ENCODE data around the gene PIH1D2. TPM values are rescaled to one million over a fixed set of nuclear protein-coding genes. Genes with fewer than 3 reads are reported as not detected.

The PIH1D2 gene
- total RNA-seq, 1 experiment from 2014 or later = 1.6 TPM

DNA sequence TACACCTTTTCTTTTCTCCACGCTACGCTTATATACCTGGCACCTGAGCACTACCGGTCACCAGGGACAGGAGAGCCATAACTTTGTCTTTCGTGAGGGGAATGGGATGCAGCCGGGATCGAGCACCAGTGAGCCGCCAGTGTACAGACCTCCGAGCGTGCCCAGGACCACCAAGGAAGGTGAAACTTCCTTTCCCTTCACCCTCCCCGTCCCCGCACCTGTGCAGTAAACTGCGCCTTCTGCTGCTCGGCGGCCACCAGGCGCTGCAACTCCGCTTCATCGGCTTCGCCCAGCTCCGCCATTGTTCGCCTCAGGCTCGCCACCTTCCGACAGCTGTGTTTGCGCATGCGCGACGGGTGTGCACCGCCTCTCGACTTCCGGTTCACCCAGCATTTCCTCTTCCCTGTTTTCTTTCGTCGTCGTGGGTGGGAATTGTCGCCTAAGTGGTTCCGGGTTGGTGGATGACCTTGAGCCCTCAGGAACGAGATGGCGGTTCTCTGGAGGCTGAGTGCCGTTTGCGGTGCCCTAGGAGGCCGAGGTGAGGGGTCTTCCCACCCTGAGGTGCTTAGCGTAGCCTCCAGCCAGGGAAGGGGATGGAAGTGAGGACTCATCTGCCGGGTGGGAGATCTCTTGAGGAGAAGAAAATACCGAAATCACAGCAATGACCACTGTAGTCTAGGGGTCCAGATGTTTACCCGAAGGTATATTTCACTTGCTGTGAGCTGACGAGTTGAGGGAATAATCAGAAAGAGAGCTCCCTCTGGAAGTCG lies 12.8 kb upstream of the PIH1D2 start, which contains the start of the genes SDHD and TIMM8B (continued):
- TF ChIP-seq, protein P1, sequence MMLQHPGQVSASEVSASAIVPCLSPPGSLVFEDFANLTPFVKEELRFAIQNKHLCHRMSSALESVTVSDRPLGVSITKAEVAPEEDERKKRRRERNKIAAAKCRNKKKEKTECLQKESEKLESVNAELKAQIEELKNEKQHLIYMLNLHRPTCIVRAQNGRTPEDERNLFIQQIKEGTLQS (IDR thresholded peaks at IDR 0.05) = no peak
- TF ChIP-seq EZH2 (IDR thresholded peaks at IDR 0.05) (no peak), CBX3 (IDR thresholded peaks at IDR 0.05; ENCODE audit: low read depth) (no peak), CEBPB (IDR thresholded peaks at IDR 0.05; ENCODE audit: low read depth) (no peak), EGR1 (IDR thresholded peaks at IDR 0.05; ENCODE audit: low read depth) (peak; percentile 80)

DNA sequence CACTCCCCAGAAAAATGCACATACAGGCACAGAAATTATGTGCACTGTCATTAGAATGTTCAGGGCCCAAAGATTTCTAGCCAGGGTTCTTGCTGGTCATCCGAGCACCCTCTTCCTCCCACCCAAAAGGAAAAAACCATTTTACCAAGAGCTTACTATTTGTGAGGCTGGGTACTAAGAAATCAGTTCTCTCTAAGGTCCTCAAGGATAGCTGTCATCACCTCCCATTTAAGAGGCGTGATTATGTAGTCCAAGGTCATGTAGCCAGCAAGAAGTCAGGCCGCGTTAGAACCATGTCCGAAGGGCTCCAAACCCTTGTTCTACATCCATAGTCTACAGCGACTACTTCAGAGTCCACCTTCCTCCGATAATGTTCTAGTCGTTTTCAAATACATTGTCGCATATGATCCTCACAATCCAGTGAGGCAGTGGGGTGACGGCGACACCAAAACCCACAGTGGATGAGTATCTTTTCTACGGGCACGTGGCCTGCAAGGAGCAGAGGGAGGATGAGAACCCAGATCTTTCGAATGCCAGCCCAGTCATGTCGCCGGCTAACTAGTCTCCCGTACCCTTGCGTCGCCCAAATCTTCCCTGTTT lies 12.1 kb upstream of the PIH1D2 start:
- TSS peak; percentile 79 for BruUV-seq (replicated peaks)
- no peak overlapping the region for H2AFZ ChIP-seq (ENCODE audit: low read depth, low read length, poor library complexity, severe bottlenecking)
- RAD21 ChIA-PET (ENCODE audit: low non-redundant PET in 1 of 2, low total read pairs in 2 of 2, uncharacterized antibody in 2 of 2, unreplicated experiment in 2 of 2) = no interaction called here

More for the DNA sequence above, 12.1 kb upstream of the PIH1D2 start:
- no peaks in the 10 kb centered on the region for H3K9me3 ChIP-seq (ENCODE audit: control insufficient read depth in 1 of 2, insufficient read depth in 1 of 2, low read depth in 1 of 2, low read length in 2 of 2)
- peak overlapping the region; percentile 65 for H3K27ac ChIP-seq (ENCODE audit: low read depth, low read length)
- H4K20me1 ChIP-seq (ENCODE audit: insufficient read depth) = no peaks in the 10 kb centered on the region
- peaks cover 41 to 46% of the 10 kb centered on the region in 2 experiments for H3K36me3 ChIP-seq (ENCODE audit: control insufficient read depth in 1 of 2, insufficient read depth in 2 of 2, low read length in 2 of 2)
- DNase-seq (ENCODE audit: low read depth, low spot score) (no peak), ATAC-seq (peak; percentile 51)
- H3K9me2 ChIP-seq (ENCODE audit: insufficient read depth) = no peaks in the 10 kb centered on the region
- H3K9ac ChIP-seq (ENCODE audit: low read length) = peak overlapping the region; percentile 97
- H3K79me2 ChIP-seq (ENCODE audit: insufficient read depth, low read length) = peaks cover 71% of the 10 kb centered on the region
- peak overlapping the region; percentile 79 for H3K4me2 ChIP-seq (ENCODE audit: low read length)
- POLR2A ChIA-PET = interaction anchor here (1.0 kb wide), 1 partner anchor 134 kb away, joined by 3 read pairs; no protein-coding TSS in a partner anchor
- peak overlapping the region; percentile 87 to 93 for H3K4me3 ChIP-seq (replicated peaks in 1 of 2; ENCODE audit: low read depth in 1 of 2, low read length in 2 of 2)
- CTCF ChIA-PET = interaction anchor here (1.0 kb wide), 1 partner anchor 27 kb away, joined by 3 read pairs; no protein-coding TSS in a partner anchor
- no peak for TF ChIP-seq EZH2 (IDR thresholded peaks at IDR 0.05)
- TF ChIP-seq POLR2A (IDR thresholded peaks at IDR 0.05; ENCODE audit: borderline replicate concordance, extremely low read depth, insufficient read depth, insufficient read length) = no peak
- peak; percentile 44; the same call in 1 of the 2 replicates for TF ChIP-seq POLR2AphosphoS5 (IDR thresholded peaks at IDR 0.05; ENCODE audit: low read depth, low read length)
- TF ChIP-seq EGR1 (IDR thresholded peaks at IDR 0.05; ENCODE audit: low read depth) = no peak
- TF ChIP-seq RAD21 (IDR thresholded peaks at IDR 0.05; ENCODE audit: low read depth) = no peak
- TF ChIP-seq CEBPB (IDR thresholded peaks at IDR 0.05; ENCODE audit: low read depth) = no peak
- TF ChIP-seq, protein P2, sequence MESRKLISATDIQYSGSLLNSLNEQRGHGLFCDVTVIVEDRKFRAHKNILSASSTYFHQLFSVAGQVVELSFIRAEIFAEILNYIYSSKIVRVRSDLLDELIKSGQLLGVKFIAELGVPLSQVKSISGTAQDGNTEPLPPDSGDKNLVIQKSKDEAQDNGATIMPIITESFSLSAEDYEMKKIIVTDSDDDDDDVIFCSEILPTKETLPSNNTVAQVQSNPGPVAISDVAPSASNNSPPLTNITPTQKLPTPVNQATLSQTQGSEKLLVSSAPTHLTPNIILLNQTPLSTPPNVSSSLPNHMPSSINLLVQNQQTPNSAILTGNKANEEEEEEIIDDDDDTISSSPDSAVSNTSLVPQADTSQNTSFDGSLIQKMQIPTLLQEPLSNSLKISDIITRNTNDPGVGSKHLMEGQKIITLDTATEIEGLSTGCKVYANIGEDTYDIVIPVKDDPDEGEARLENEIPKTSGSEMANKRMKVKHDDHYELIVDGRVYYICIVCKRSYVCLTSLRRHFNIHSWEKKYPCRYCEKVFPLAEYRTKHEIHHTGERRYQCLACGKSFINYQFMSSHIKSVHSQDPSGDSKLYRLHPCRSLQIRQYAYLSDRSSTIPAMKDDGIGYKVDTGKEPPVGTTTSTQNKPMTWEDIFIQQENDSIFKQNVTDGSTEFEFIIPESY (IDR thresholded peaks at IDR 0.05; ENCODE audit: extremely low read depth, insufficient replicate concordance, low read length) = no peak
- TF ChIP-seq TCF7L2 (IDR thresholded peaks at IDR 0.05; ENCODE audit: borderline replicate concordance, extremely low read depth, insufficient read depth, insufficient read length) = no peak
- TF ChIP-seq, protein P1 (IDR thresholded peaks at IDR 0.05) = no peak; the same call in 1 of the 2 replicates
- TF ChIP-seq, protein P3, sequence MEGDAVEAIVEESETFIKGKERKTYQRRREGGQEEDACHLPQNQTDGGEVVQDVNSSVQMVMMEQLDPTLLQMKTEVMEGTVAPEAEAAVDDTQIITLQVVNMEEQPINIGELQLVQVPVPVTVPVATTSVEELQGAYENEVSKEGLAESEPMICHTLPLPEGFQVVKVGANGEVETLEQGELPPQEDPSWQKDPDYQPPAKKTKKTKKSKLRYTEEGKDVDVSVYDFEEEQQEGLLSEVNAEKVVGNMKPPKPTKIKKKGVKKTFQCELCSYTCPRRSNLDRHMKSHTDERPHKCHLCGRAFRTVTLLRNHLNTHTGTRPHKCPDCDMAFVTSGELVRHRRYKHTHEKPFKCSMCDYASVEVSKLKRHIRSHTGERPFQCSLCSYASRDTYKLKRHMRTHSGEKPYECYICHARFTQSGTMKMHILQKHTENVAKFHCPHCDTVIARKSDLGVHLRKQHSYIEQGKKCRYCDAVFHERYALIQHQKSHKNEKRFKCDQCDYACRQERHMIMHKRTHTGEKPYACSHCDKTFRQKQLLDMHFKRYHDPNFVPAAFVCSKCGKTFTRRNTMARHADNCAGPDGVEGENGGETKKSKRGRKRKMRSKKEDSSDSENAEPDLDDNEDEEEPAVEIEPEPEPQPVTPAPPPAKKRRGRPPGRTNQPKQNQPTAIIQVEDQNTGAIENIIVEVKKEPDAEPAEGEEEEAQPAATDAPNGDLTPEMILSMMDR (IDR thresholded peaks at IDR 0.05 in 2 of 3, conservative IDR thresholded peaks at IDR 0.05 in 1 of 3; ENCODE audit: borderline replicate concordance in 1 of 3, insufficient read depth in 1 of 3, low read depth in 2 of 3, low read length in 2 of 3) = no peak
- TF ChIP-seq YY1 (IDR thresholded peaks at IDR 0.05; ENCODE audit: extremely low read depth, insufficient replicate concordance, low read depth, low read length) = no peak
- TF ChIP-seq, protein P4, sequence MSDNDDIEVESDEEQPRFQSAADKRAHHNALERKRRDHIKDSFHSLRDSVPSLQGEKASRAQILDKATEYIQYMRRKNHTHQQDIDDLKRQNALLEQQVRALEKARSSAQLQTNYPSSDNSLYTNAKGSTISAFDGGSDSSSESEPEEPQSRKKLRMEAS (IDR thresholded peaks at IDR 0.05) = peak; percentile 75; the same call in 1 of the 2 replicates
- TF ChIP-seq SRF (IDR thresholded peaks at IDR 0.05; ENCODE audit: low read depth) = peak; percentile 11; the same call in 1 of the 2 replicates
- no peak for TF ChIP-seq ZFX (IDR thresholded peaks at IDR 0.05)
- H3K4me1 ChIP-seq (ENCODE audit: control insufficient read depth in 1 of 2, insufficient read depth in 2 of 2, low read length in 2 of 2) = peaks cover 0 to 15% of the 10 kb centered on the region in 2 experiments; a peak in 2 of 4 replicates
- H3K27me3 ChIP-seq (ENCODE audit: insufficient read depth, low read length) = no peaks in the 10 kb centered on the region
- intact Hi-C loops (cut with micrococcal nuclease) = loop anchor here (1.0 to 5.0 kb wide), 4 partner anchors 12 to 207 kb away; partner anchors contain the start of genes CFAP68, FDXACB1, NKAPD1 and PIH1D2
